SH-SY5Y (cell line): ENCODE results near the gene KCNJ5.

Experiments used
- GATA2 ChIP-seq: IDR thresholded peaks from 2 replicates; pipeline ENCODE4 v1.6.1; 2011; ENCODE audit warnings: mild to moderate bottlenecking, low read depth, low read length
- GATA3 ChIP-seq: IDR thresholded peaks from 2 replicates; pipeline ENCODE4 v1.6.1; 2011; ENCODE audit warnings: low read depth, mild to moderate bottlenecking, low read length, moderate library complexity

DNA sequence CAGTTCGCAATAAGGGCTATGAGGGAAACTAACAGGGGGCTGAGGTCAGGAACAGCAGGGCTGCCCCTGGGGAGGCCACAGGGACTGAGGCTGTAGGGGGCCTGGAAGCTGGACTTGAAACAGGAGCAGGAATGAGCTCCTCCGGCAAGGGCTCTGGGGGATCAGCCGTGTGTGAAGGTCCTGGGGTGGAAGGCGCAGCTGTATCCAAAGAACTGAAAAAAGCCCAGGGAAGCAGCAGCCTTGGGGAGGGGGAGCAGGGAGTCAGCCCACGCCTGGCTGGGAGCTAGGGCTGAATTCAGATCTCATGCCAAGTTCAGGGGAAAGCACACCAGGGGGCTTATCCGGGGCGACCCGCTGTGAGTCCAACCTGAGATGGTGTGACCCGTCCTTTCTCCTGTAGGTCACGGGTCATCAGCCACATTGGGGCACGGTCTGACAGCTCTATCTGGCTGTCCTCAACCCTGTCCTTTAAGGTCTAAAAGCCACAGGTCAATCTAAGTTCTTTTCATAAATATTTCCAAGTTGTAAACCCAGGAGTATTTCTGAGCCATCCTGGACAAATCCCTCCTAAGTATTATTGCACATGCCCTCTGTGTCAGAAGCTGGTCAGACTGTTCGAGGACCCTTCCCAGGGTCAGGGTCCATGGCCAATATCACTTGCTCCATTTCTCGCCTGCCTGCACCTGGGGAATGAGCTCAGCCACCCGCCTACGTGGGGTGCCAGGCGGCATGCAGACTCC lies 33.5 kb downstream of the KCNJ5 start:
- TF ChIP-seq GATA3 (no peak), GATA2 (no peak)
